ENCODE measurements around the gene CACNA1E.

- TF ChIP-seq CTCF (conservative IDR thresholded peaks at IDR 0.05; ENCODE audit: low read length) (no peak; the same call in 1 of the 2 replicates), EZH2phosphoT487 (IDR thresholded peaks at IDR 0.05; ENCODE audit: borderline replicate concordance) (no peak)
Measured at GRCh38 chr1:181497870-181498269, 14.6 kb downstream of the CACNA1E start.

Data from Loucy (cell line).